ENCODE data around the gene CDK13. TPM values are rescaled to one million over a fixed set of nuclear protein-coding genes. Genes with fewer than 3 reads are reported as not detected.

The CDK13 gene
- total and polyA plus RNA-seq, 4 donors = 13.3 to 124 (median 30.8) TPM

GRCh38 chr7:39978230-39978934, 28.3 kb downstream of the CDK13 start:
- WGBS, 2 donors = 46 to 49% methylated on average over 3 of the region's 3 CpGs

GRCh38 chr7:39979406-39980073, 29.5 kb downstream of the CDK13 start:
- WGBS, 2 donors = 74 to 75% methylated on average over 8 of the region's 8 CpGs
- Histone ChIP-seq H3K27me3 (ENCODE audit: control insufficient read depth in 3 of 3, insufficient read depth in 3 of 3, low read length in 2 of 3) (no peaks in the 10 kb centered on the region), H3K27ac (ENCODE audit: low read depth in 1 of 2, low read length in 1 of 2) (no peak overlapping the region), H3K9me3 (ENCODE audit: control insufficient read depth in 4 of 4, insufficient read depth in 3 of 4, low read length in 3 of 4) (no peaks in the 10 kb centered on the region), H3K4me1 (ENCODE audit: control insufficient read depth in 5 of 5, insufficient read depth in 5 of 5, low read length in 5 of 5) (peaks cover 0 to 30% (median 0%) of the 10 kb centered on the region in 5 donors), H3K9ac (ENCODE audit: insufficient read depth in 1 of 2, low read length in 2 of 2) (no peak overlapping the region), H3K36me3 (ENCODE audit: control insufficient read depth in 4 of 4, insufficient read depth in 4 of 4, low read length in 4 of 4) (no peaks in the 10 kb centered on the region), H3K4me3 (no peak overlapping the region)
- ATAC-seq (ENCODE audit: insufficient read depth, low FRiP score) (no peak), DNase-seq (no peak)
- TF ChIP-seq CTCF (IDR thresholded peaks at IDR 0.05; ENCODE audit: control extremely low read depth, extremely low read depth) = no peak

More at GRCh38 chr7:39978230-39978934, 28.3 kb downstream of the CDK13 start:
- no peak for TF ChIP-seq CTCF (IDR thresholded peaks at IDR 0.05; ENCODE audit: control extremely low read depth, extremely low read depth)
- ATAC-seq (ENCODE audit: insufficient read depth, low FRiP score) = no peak
- Histone ChIP-seq H3K27ac (ENCODE audit: low read depth in 1 of 2, low read length in 1 of 2) (no peak overlapping the region), H3K9me3 (ENCODE audit: control insufficient read depth in 4 of 4, insufficient read depth in 3 of 4, low read length in 3 of 4) (no peaks in the 10 kb centered on the region), H3K27me3 (ENCODE audit: control insufficient read depth in 3 of 3, insufficient read depth in 3 of 3, low read length in 2 of 3) (no peaks in the 10 kb centered on the region), H3K4me3 (no peak overlapping the region), H3K9ac (ENCODE audit: insufficient read depth in 1 of 2, low read length in 2 of 2) (peak overlapping the region in 1 of 2 donors; percentile 19), H3K36me3 (ENCODE audit: control insufficient read depth in 4 of 4, insufficient read depth in 4 of 4, low read length in 4 of 4) (no peaks in the 10 kb centered on the region), H3K4me1 (ENCODE audit: control insufficient read depth in 5 of 5, insufficient read depth in 5 of 5, low read length in 5 of 5) (peaks cover 0 to 29% (median 0%) of the 10 kb centered on the region in 5 donors)
- no peak for DNase-seq

GRCh38 chr7:39985398-39985918, 35.4 kb downstream of the CDK13 start:
- Histone ChIP-seq H3K36me3 (ENCODE audit: control insufficient read depth in 4 of 4, insufficient read depth in 4 of 4, low read length in 4 of 4) (peaks cover 0 to 5% (median 3%) of the 10 kb centered on the region in 4 donors), H3K4me3 (no peak overlapping the region), H3K9ac (ENCODE audit: insufficient read depth in 1 of 2, low read length in 2 of 2) (no peak overlapping the region), H3K9me3 (ENCODE audit: control insufficient read depth in 4 of 4, insufficient read depth in 3 of 4, low read length in 3 of 4) (no peaks in the 10 kb centered on the region), H3K27me3 (ENCODE audit: control insufficient read depth in 3 of 3, insufficient read depth in 3 of 3, low read length in 2 of 3) (no peaks in the 10 kb centered on the region), H3K27ac (ENCODE audit: low read depth in 1 of 2, low read length in 1 of 2) (no peak overlapping the region), H3K4me1 (ENCODE audit: control insufficient read depth in 5 of 5, insufficient read depth in 5 of 5, low read length in 5 of 5) (peaks cover 0 to 9% (median 4%) of the 10 kb centered on the region in 5 donors)
- WGBS, 2 donors = 54 to 72% methylated on average over 4 of the region's 4 CpGs
- ATAC-seq (ENCODE audit: insufficient read depth, low FRiP score) = no peak
- no peak for TF ChIP-seq CTCF (IDR thresholded peaks at IDR 0.05; ENCODE audit: control extremely low read depth, extremely low read depth)
- peak in 1 of 3 donors; percentile 36 for DNase-seq
